GM12874 (cell line): ENCODE data around the gene P3H1.

Experiments
- TF ChIP-seq, protein P1 (sequence below): IDR thresholded peaks from 2 replicates; pipeline ENCODE4 v1.5.1; 2011; ENCODE audit warnings: low read depth, mild to moderate bottlenecking, control low read depth, low read length, moderate library complexity; ENCODE audit not compliant: insufficient read depth

P3H1 gene

DNA sequence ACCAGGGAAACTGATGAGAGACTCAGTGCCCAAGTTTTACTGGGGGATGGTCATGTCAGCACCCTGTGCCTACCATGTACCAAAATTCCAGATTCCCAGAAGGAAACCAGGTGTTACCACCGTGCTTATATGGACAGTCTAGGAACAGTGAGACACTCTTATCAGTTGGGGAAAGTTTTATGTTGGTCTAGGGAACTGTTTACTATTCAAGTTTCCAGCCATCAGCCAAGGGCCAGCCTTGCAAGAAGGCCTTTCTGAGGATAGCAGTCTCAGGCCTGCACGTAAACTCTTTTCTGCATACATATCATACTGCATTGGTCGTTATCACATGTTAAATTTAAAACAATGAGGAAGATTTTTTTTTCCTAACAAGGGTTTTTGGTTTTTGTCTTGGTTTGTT is 30.6 kb upstream of the P3H1 start:
- TF ChIP-seq, protein P1, sequence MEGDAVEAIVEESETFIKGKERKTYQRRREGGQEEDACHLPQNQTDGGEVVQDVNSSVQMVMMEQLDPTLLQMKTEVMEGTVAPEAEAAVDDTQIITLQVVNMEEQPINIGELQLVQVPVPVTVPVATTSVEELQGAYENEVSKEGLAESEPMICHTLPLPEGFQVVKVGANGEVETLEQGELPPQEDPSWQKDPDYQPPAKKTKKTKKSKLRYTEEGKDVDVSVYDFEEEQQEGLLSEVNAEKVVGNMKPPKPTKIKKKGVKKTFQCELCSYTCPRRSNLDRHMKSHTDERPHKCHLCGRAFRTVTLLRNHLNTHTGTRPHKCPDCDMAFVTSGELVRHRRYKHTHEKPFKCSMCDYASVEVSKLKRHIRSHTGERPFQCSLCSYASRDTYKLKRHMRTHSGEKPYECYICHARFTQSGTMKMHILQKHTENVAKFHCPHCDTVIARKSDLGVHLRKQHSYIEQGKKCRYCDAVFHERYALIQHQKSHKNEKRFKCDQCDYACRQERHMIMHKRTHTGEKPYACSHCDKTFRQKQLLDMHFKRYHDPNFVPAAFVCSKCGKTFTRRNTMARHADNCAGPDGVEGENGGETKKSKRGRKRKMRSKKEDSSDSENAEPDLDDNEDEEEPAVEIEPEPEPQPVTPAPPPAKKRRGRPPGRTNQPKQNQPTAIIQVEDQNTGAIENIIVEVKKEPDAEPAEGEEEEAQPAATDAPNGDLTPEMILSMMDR = no peak

DNA sequence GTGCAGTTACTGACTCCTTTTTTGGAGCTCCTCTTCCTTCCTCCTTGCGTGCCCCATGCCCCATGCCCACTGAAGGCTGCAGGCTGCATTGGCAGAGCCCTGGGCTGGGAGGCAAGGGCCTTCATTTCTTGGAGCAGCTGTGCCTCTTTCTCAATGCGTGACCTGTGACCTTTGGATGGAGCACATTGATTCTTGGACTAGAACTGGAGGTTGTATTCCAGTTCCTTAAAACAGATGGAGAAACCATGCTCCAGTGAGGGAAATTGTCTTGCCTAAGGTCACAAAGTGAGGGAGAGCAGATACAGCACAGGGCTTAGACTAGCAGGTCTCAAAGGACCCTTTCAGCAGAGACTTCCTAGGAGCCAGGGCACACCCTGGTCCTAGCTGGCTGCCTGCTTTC is 27.0 kb upstream of the P3H1 start:
- TF ChIP-seq, protein P1 = no peak

DNA sequence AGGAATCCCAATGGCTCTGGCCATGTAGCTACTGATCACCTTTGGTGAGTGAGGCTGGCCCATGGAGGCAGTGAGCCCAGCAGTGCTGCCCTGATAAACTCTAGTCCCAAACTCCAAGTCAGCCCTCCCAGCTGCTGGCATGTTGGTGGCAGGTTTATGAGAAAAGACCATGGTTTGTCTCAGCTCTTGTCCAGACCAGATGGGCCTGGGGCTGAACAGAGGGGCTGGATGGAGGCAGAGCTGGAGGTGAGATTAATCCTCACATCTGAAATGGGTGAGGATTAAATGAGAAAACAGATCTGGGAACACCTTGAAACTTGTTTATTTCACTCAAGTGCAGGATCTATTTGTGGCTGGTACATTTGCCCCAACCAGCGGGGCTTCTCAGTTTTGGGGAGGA is 21.2 kb upstream of the P3H1 start:
- TF ChIP-seq, protein P1 = no peak

DNA sequence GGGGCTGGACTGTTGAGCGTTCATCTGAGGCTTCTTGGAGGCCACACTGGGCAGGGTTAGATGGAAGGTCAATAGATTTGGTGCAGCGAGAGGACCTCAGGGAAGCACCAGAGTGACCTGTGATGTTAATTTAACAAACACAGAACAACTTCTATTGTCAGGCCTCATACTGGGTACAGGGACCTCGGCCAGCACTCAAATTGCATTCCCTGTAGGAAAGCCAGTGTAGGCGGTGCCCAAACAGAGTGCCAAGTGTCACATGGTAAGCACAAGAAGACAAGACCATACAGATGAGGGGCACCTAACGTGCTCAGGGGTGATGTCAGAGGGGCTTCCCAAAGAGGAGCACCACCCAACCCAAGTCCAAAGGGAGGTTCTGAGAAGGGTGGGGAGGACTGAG is 19.3 kb upstream of the P3H1 start:
- TF ChIP-seq, protein P1 = no peak

DNA sequence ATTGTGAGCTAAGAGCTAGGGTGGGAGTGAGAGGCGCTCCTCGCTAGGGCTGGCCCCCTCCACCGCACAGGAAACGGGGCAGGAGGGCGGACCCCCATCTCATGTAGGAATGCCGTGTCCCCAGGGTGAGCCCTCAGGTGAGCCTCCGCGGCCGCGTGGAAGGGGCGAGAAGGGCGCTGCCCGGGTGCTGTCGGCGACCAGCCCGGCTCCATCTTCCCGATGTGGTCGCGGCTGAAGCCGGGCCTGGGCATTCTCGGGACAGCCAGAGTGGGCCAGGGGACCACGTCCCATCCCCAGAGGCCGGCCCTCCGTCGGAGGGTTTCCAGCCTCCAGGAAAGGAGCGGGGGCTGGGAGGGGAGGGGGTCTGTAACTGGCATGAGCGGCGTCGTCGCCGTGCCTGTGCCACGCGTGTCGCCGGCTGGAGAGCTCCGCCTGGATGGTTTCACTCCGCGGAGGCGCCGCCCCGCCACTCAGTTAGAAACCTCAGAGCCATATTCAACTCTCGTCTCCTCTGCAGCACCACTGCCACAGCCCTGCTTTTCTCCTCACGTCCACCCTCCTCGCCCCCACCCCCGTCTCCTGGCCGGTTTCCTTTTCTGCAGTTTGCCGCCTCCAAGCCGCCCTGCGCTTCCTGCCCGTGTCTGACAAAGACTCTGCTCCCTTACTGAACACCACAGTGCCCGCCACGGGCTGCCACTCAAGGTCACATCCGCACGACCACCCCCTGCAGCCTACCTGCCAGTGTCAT is 18.3 kb upstream of the P3H1 start, which contains the start of gene TMEM269:
Gene TMEM269 (plus strand): TSS at position 46 of the 748 bp plus-strand sequence. CDS start 4,903 bp downstream, outside the sequence.
- TF ChIP-seq, protein P1 = no peak

DNA sequence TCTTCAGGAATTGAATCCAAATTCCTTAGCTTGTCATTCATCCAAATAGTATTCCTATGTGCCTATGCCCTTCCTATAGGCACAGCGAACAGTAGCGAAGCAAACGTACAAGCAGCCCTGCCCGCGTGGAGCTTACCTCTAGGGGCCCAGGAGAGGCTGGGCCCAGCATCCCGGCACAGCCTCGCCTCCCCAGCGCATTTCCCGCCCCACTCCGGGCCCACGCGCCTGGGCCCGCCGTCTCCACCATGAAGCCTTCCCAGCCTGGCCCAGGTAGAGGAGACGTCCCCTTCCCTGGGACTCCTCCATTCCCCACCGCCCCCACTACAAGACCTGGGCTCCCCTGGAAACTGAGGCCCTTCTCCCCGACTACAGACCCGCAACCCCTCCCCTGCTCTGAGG is 17.7 kb upstream of the P3H1 start:
- TF ChIP-seq, protein P1 = no peak

DNA sequence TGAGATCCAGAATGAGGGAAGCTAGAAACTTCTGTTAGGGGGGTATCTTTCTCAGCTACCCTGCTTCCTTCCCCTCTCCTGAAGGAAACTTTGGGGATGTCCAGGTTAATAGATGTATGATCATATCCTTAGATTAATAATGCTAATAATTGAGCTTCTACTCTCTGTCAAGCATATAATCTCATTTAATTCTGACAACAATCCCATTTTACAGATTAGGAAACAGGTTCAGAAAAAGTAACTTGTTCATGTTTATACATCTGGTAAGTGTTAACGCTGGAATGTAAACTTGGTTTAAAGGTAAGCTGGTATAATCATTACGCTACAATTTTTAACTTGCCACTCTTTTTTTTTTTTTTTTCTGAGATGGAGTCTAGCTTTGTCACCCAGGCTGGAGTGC is 16.3 kb upstream of the P3H1 start:
- TF ChIP-seq, protein P1 = no peak
